HCT116 (cell line): ENCODE measurements around the gene SPA17. TPM values are rescaled to one million over a fixed set of nuclear protein-coding genes. Genes with fewer than 3 reads are reported as not detected.

Experiments used
- ATAC-seq: fragments of 200-7000 bp; cut with Tn5 transposase; 2 replicates; pipeline ENCODE4 v1.9.1; 2020; ENCODE audit warnings: mild to moderate bottlenecking, moderate library complexity
- BruUV-seq: library from RNA; stranded (reverse); fragments of 400-500 nt; replicated peaks from 2 replicates; lab custom pipeline; 2021; lab: Mats Ljungman, UMichigan
- CTCF ChIA-PET: fragments of 300-600 bp; sonication (Branson Sonifier 250); formaldehyde crosslinking; loops from one replicate; lab custom pipeline; 2021; ENCODE audit warnings: antibody characterized with exemption; lab: Charles Lee
- POLR2A ChIA-PET: fragments of 300-600, 350-600 bp; sonication (Branson Sonifier 250); formaldehyde crosslinking; loops from one replicate; lab custom pipeline; 2021; ENCODE audit warnings: antibody characterized with exemption; lab: Charles Lee
- RAD21 ChIA-PET, 2 experiments: fragments of 300-600 bp; sonication (Branson Sonifier 250); formaldehyde crosslinking; loops; one replicate each; lab custom pipeline; 2023; ENCODE audit warnings: low total read pairs in 2 of 2; ENCODE audit not compliant: uncharacterized antibody in 2 of 2, unreplicated experiment in 2 of 2, low non-redundant PET in 1 of 2; lab: Charles Lee
- DNase-seq: peaks from one replicate; pipeline ENCODE4 v3.0.0-alpha.2; 2010; ENCODE audit warnings: low read depth, low spot score
- H2AFZ ChIP-seq: fragments of 200-600 bp; shearing (Covaris generic), sonication (generic); 2 replicates; pipeline ENCODE4 v1.6.1; 2017; ENCODE audit warnings: low read depth, mixed run types, mixed read lengths, antibody characterized with exemption, low read length; ENCODE audit not compliant: poor library complexity, severe bottlenecking
- H3K27ac ChIP-seq: 2 replicates; pipeline ENCODE4 v1.5.1; 2012; ENCODE audit warnings: low read depth, low read length
- H3K27me3 ChIP-seq: fragments of 200-600 bp; sonication (generic); 2 replicates; pipeline ENCODE4 v1.6.1; 2016; ENCODE audit warnings: mixed run types, low read length, mixed read lengths; ENCODE audit not compliant: insufficient read depth
- H3K36me3 ChIP-seq, 2 experiments: fragments of 200-500 bp in 1 of 2; fragments of 200-600 bp in 1 of 2; sonication (Bioruptor generic) in 1 of 2; sonication (generic) in 1 of 2; 2 replicates each; pipeline versions ENCODE4 v1.5.1 to v1.6.1; 2014 to 2016; ENCODE audit warnings: low read length in 2 of 2, inconsistent platforms in 1 of 2, mixed read lengths in 1 of 2, mixed run types in 1 of 2; ENCODE audit not compliant: insufficient read depth in 2 of 2, control insufficient read depth in 1 of 2
- H3K4me1 ChIP-seq, 2 experiments: fragments of 200-600 bp in 1 of 2; sonication (generic) in 1 of 2; 2 replicates each; pipeline versions ENCODE4 v1.5.1 to v1.6.1; 2012 to 2017; ENCODE audit warnings: low read length in 2 of 2, inconsistent platforms in 1 of 2, mild to moderate bottlenecking in 1 of 2, mixed read lengths in 1 of 2, mixed run types in 1 of 2, moderate library complexity in 1 of 2; ENCODE audit not compliant: insufficient read depth in 2 of 2, control insufficient read depth in 1 of 2
- H3K4me2 ChIP-seq: fragments of 200-600 bp; sonication (generic); 2 replicates; pipeline ENCODE4 v1.6.1; 2017; ENCODE audit warnings: mixed run types, low read length, mixed read lengths
- H3K4me3 ChIP-seq, 2 experiments: fragments of 200-600 bp in 1 of 2; sonication (generic) in 1 of 2; replicated peaks in 1 of 2; 2 replicates each; pipeline ENCODE4 v1.5.1; 2011 to 2016; ENCODE audit warnings: low read length in 2 of 2, control low read depth in 1 of 2, low read depth in 1 of 2, mild to moderate bottlenecking in 1 of 2, mixed read lengths in 1 of 2, mixed run types in 1 of 2
- H3K79me2 ChIP-seq: fragments of 200-600 bp; sonication (generic); 2 replicates; pipeline ENCODE4 v1.6.1; 2017; ENCODE audit warnings: mild to moderate bottlenecking, mixed run types, low read length, moderate library complexity, mixed read lengths; ENCODE audit not compliant: insufficient read depth
- H3K9ac ChIP-seq: fragments of 200-600 bp; sonication (generic); 2 replicates; pipeline ENCODE4 v1.6.1; 2016; ENCODE audit warnings: low read length, mixed read lengths
- H3K9me2 ChIP-seq: fragments of 200-600 bp; sonication (generic), shearing (Covaris generic); 2 replicates; pipeline ENCODE4 v1.6.1; 2017; ENCODE audit warnings: mixed run types, mild to moderate bottlenecking, moderate library complexity; ENCODE audit not compliant: insufficient read depth
- H3K9me3 ChIP-seq, 2 experiments: fragments of 200-500 bp in 1 of 2; fragments of 200-600 bp in 1 of 2; sonication (Bioruptor generic) in 1 of 2; sonication (generic) in 1 of 2; 2 replicates each; pipeline ENCODE4 v1.6.1; 2014 to 2017; ENCODE audit warnings: low read length in 2 of 2, mixed read lengths in 2 of 2, inconsistent platforms in 1 of 2, low read depth in 1 of 2, mild to moderate bottlenecking in 1 of 2, mixed run types in 1 of 2, moderate library complexity in 1 of 2; ENCODE audit not compliant: control insufficient read depth in 1 of 2, insufficient read depth in 1 of 2
- H4K20me1 ChIP-seq: fragments of 200-600 bp; sonication (generic), shearing (Covaris generic); 2 replicates; pipeline ENCODE4 v1.6.1; 2017; ENCODE audit warnings: mixed run types, mild to moderate bottlenecking, moderate library complexity; ENCODE audit not compliant: insufficient read depth
- CBX3 ChIP-seq: IDR thresholded peaks from 2 replicates; pipeline ENCODE4 v1.6.1; 2012; ENCODE audit warnings: low read depth
- EGR1 ChIP-seq: IDR thresholded peaks from 2 replicates; pipeline ENCODE4 v1.6.1; 2012; ENCODE audit warnings: low read depth
- ELF1 ChIP-seq: IDR thresholded peaks from 2 replicates; pipeline ENCODE4 v1.6.1; 2012; ENCODE audit warnings: low read depth, borderline replicate concordance
- EZH2 ChIP-seq: fragments of 200-600 bp; sonication (generic); IDR thresholded peaks from 2 replicates; pipeline ENCODE4 v1.6.1; 2017; ENCODE audit warnings: antibody characterized with exemption, mixed run types
- EZH2phosphoT487 ChIP-seq: fragments of 200-600 bp; IDR thresholded peaks from 2 replicates; pipeline ENCODE4 v1.6.1; 2018; ENCODE audit warnings: antibody characterized with exemption, borderline replicate concordance
- FOSL1 ChIP-seq: IDR thresholded peaks from 2 replicates; pipeline ENCODE4 v1.6.1; 2012; ENCODE audit warnings: low read depth
- JUND ChIP-seq: IDR thresholded peaks from 2 replicates; pipeline ENCODE4 v1.6.1; 2012
- POLR2A ChIP-seq: IDR thresholded peaks from 2 replicates; pipeline ENCODE4 v1.7.0; 2011; ENCODE audit warnings: borderline replicate concordance; ENCODE audit not compliant: insufficient read depth, insufficient read length; ENCODE audit errors: extremely low read depth
- POLR2AphosphoS5 ChIP-seq: IDR thresholded peaks from 2 replicates; pipeline ENCODE4 v1.6.1; 2011; ENCODE audit warnings: mild to moderate bottlenecking, low read depth, low read length, moderate library complexity
- RAD21 ChIP-seq: IDR thresholded peaks from 2 replicates; pipeline ENCODE4 v1.6.1; 2012; ENCODE audit warnings: low read depth, mild to moderate bottlenecking
- SIN3A ChIP-seq: IDR thresholded peaks from 2 replicates; pipeline ENCODE4 v1.6.1; 2012; ENCODE audit warnings: low read depth
- TCF7L2 ChIP-seq: IDR thresholded peaks from 2 replicates; pipeline ENCODE4 v1.7.0; 2011; ENCODE audit warnings: borderline replicate concordance, inconsistent platforms; ENCODE audit not compliant: insufficient read depth, insufficient read length; ENCODE audit errors: extremely low read depth
- YY1 ChIP-seq: IDR thresholded peaks from 2 replicates; pipeline ENCODE4 v1.6.1; 2011; ENCODE audit warnings: low read length, low read depth, moderate library complexity, mild to moderate bottlenecking; ENCODE audit not compliant: insufficient replicate concordance; ENCODE audit errors: extremely low read depth
- ZNF274 ChIP-seq: fragments of 200-500 bp; sonication (Bioruptor generic); IDR thresholded peaks from 2 replicates; pipeline ENCODE4 v1.6.1; 2014; ENCODE audit warnings: mild to moderate bottlenecking, low read depth, low read length, inconsistent platforms
- intact Hi-C: fragments of 100-400 bp; cut with micrococcal nuclease; formaldehyde crosslinking; loops from 2 replicates; pipeline ENCODE4 v1.10.0; 2022
- total RNA-seq: library from RNA; stranded (reverse); gene quantifications from one replicate; pipeline ENCODE4 v1.2.1, GENCODE V29; 2021; ENCODE audit not compliant: unreplicated experiment
- TF ChIP-seq, protein P1 (sequence below): IDR thresholded peaks from 2 replicates; pipeline ENCODE4 v1.6.1; 2012
- TF ChIP-seq, protein P2 (sequence below), 3 experiments: fragments of 200-600 bp in 1 of 3; sonication (generic) in 1 of 3; IDR thresholded peaks in 2 of 3; conservative IDR thresholded peaks in 1 of 3; 2 replicates each; pipeline ENCODE4 v1.5.1; 2012 to 2017; ENCODE audit warnings: low read depth in 2 of 3, low read length in 2 of 3, antibody characterized with exemption in 1 of 3, borderline replicate concordance in 1 of 3, control low read depth in 1 of 3, mild to moderate bottlenecking in 1 of 3, mixed read lengths in 1 of 3, mixed run types in 1 of 3, moderate library complexity in 1 of 3; ENCODE audit not compliant: insufficient read depth in 1 of 3
- TF ChIP-seq, protein P3 (sequence below): IDR thresholded peaks from 2 replicates; pipeline ENCODE4 v1.6.1; 2012
- TF ChIP-seq, protein P4 (sequence below): IDR thresholded peaks from 2 replicates; pipeline ENCODE4 v1.6.1; 2011; ENCODE audit warnings: mild to moderate bottlenecking, low read length, moderate library complexity; ENCODE audit not compliant: insufficient replicate concordance; ENCODE audit errors: extremely low read depth

The SPA17 gene
- total RNA-seq, 1 experiment from 2014 or later = 12.9 TPM

DNA sequence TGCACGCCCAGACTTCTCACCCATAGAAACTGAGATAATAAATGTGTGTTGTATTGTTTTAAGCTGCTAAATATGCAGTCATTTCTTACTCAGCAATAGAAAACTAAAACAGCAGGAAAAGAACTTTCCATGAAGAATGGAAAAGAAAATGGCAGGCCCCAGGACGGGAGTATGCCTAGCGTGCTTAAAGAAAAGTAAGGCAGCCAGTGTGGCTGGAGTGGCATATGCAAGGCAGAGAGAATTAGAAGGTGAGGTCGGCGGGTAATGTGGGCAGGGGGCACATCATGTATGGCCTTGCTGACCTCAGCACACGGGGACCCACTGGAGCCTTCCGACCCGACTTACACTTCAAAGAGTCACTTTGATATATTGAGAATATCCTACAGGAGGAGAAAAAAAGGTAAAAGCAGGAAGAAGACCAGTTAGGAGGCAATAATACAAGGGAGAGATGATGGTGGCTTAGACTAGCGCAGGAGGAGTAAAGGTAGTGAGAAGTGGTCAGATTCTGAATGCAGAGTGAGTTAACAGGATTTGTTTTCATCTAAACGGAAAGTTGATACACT is 30.6 kb upstream of the SPA17 start:
- DNase-seq = no peak
- POLR2A ChIA-PET = no interaction called here
- Histone ChIP-seq H3K36me3 (peaks cover 0 to 6% of the 10 kb centered on the region in 2 experiments; a peak in 1 of 4 replicates), H3K9ac (no peak overlapping the region), H3K4me3 (no peak overlapping the region), H3K4me1 (peaks cover 0 to 7% of the 10 kb centered on the region in 2 experiments; a peak in 2 of 4 replicates), H3K79me2 (no peaks in the 10 kb centered on the region), H3K27ac (no peak overlapping the region), H4K20me1 (no peaks in the 10 kb centered on the region), H2AFZ (no peak overlapping the region), H3K27me3 (no peaks in the 10 kb centered on the region), H3K9me2 (no peaks in the 10 kb centered on the region), H3K4me2 (no peak overlapping the region), H3K9me3 (peaks cover 0 to 9% of the 10 kb centered on the region in 2 experiments; a peak in 1 of 4 replicates)
- TF ChIP-seq TCF7L2 = no peak
- TF ChIP-seq, protein P1, sequence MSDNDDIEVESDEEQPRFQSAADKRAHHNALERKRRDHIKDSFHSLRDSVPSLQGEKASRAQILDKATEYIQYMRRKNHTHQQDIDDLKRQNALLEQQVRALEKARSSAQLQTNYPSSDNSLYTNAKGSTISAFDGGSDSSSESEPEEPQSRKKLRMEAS = no peak
- no peak for TF ChIP-seq EZH2
- TF ChIP-seq FOSL1 = no peak
- TF ChIP-seq CBX3 = no peak
- TF ChIP-seq POLR2A = no peak
- TF ChIP-seq SIN3A = no peak
- no peak for TF ChIP-seq POLR2AphosphoS5
- TF ChIP-seq EGR1 = no peak
- no peak for TF ChIP-seq YY1
- TF ChIP-seq ELF1 = no peak
- TF ChIP-seq, protein P2, sequence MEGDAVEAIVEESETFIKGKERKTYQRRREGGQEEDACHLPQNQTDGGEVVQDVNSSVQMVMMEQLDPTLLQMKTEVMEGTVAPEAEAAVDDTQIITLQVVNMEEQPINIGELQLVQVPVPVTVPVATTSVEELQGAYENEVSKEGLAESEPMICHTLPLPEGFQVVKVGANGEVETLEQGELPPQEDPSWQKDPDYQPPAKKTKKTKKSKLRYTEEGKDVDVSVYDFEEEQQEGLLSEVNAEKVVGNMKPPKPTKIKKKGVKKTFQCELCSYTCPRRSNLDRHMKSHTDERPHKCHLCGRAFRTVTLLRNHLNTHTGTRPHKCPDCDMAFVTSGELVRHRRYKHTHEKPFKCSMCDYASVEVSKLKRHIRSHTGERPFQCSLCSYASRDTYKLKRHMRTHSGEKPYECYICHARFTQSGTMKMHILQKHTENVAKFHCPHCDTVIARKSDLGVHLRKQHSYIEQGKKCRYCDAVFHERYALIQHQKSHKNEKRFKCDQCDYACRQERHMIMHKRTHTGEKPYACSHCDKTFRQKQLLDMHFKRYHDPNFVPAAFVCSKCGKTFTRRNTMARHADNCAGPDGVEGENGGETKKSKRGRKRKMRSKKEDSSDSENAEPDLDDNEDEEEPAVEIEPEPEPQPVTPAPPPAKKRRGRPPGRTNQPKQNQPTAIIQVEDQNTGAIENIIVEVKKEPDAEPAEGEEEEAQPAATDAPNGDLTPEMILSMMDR (IDR thresholded peaks at IDR 0.05 in 2 of 3, conservative IDR thresholded peaks at IDR 0.05 in 1 of 3; ENCODE audit: borderline replicate concordance in 1 of 3, insufficient read depth in 1 of 3, low read depth in 2 of 3, low read length in 2 of 3) = no peak
- TF ChIP-seq, protein P3, sequence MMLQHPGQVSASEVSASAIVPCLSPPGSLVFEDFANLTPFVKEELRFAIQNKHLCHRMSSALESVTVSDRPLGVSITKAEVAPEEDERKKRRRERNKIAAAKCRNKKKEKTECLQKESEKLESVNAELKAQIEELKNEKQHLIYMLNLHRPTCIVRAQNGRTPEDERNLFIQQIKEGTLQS = no peak
- TF ChIP-seq ZNF274 = no peak
- TF ChIP-seq, protein P4, sequence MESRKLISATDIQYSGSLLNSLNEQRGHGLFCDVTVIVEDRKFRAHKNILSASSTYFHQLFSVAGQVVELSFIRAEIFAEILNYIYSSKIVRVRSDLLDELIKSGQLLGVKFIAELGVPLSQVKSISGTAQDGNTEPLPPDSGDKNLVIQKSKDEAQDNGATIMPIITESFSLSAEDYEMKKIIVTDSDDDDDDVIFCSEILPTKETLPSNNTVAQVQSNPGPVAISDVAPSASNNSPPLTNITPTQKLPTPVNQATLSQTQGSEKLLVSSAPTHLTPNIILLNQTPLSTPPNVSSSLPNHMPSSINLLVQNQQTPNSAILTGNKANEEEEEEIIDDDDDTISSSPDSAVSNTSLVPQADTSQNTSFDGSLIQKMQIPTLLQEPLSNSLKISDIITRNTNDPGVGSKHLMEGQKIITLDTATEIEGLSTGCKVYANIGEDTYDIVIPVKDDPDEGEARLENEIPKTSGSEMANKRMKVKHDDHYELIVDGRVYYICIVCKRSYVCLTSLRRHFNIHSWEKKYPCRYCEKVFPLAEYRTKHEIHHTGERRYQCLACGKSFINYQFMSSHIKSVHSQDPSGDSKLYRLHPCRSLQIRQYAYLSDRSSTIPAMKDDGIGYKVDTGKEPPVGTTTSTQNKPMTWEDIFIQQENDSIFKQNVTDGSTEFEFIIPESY = no peak
- no peak for TF ChIP-seq JUND
- TF ChIP-seq RAD21 = no peak
- no peak for TF ChIP-seq EZH2phosphoT487
- ATAC-seq = no peak
- RAD21 ChIA-PET = interaction anchor here in 1 of 2 experiments (0.7 kb wide), 1 partner anchor 195 kb away, joined by 3 read pairs; no protein-coding TSS in a partner anchor
- CTCF ChIA-PET = interaction anchor here (1.3 to 1.6 kb wide), 2 partner anchors 10 to 227 kb away, joined by 4 to 6 read pairs; no protein-coding TSS in a partner anchor
- BruUV-seq = no TSS peak
- intact Hi-C loops = no loop called here
